ENCODE data around the gene PER2.
"Not testable (repeated sequence)": the region's sequence is repeated elsewhere in the genome, so short reads cannot be mapped to it uniquely, and the experiment has no call there.

The PER2 gene

GRCh38 chr2:238286095-238286494, 2.3 kb downstream of the PER2 start:
- DNase-seq: no peak

- DNase-seq: no peak
Observed at GRCh38 chr2:238285653-238286082, 2.7 kb downstream of the PER2 start.

GRCh38 chr2:238284802-238285515, 3.5 kb downstream of the PER2 start:
- no peak for DNase-seq

GRCh38 chr2:238282861-238283738, 5.3 kb downstream of the PER2 start:
- no peak for DNase-seq

GRCh38 chr2:238281826-238282480, 6.5 kb downstream of the PER2 start:
- no peak for DNase-seq

- DNase-seq: no peak
Observed at GRCh38 chr2:238280083-238280825, 8.2 kb downstream of the PER2 start.

- DNase-seq: no peak
Observed at GRCh38 chr2:238279324-238279682, 9.1 kb downstream of the PER2 start.

GRCh38 chr2:238278626-238279323, 9.6 kb downstream of the PER2 start:
- DNase-seq: no peak

- no peak for DNase-seq
Observed at GRCh38 chr2:238277695-238278094, 10.7 kb downstream of the PER2 start.

GRCh38 chr2:238274152-238274865, 14.1 kb downstream of the PER2 start:
- DNase-seq: no peak

- DNase-seq: not testable (repeated sequence)
Observed at GRCh38 chr2:238273433-238273832, 15.0 kb downstream of the PER2 start.

GRCh38 chr2:238272156-238272555, 16.3 kb downstream of the PER2 start:
- DNase-seq: no peak

- DNase-seq: not testable (repeated sequence)
Observed at GRCh38 chr2:238271686-238272085, 16.7 kb downstream of the PER2 start.

GRCh38 chr2:238271061-238271554, 17.3 kb downstream of the PER2 start:
- no peak for DNase-seq

- DNase-seq: no peak
Observed at GRCh38 chr2:238270606-238271005, 17.8 kb downstream of the PER2 start.

- no peak for DNase-seq
Observed at GRCh38 chr2:238269741-238270140, 18.7 kb downstream of the PER2 start.

- no peak for DNase-seq
Observed at GRCh38 chr2:238267884-238268680, 20.3 kb downstream of the PER2 start.

GRCh38 chr2:238267341-238267710, 21.1 kb downstream of the PER2 start:
- no peak for DNase-seq

GRCh38 chr2:238265605-238266004, 22.8 kb downstream of the PER2 start:
- no peak for DNase-seq

- DNase-seq: no peak
Observed at GRCh38 chr2:238264072-238264460, 24.3 kb downstream of the PER2 start.

Data from stimulated activated CD4-positive, alpha-beta T cell treated with anti-CD3 and anti-CD28 coated beads, Interleukin-15, amount 100 ng/mL, for 24 hours (primary cell).